IPS DF 4.7 (cell line): Measurements from ENCODE around the gene WDR1.

ENCODE experiments used
- DNase-seq: peaks from one replicate; pipeline ENCODE4 v3.0.0-alpha.2; 2013; ENCODE audit warnings: low spot score; ENCODE audit errors: extremely low read depth

Gene WDR1

GRCh38 chr4:10116569-10117358, at the start of gene WDR1:
Gene WDR1 (minus strand): TSS chr4:10116799. CDS start chr4:10116666, 133 bp downstream.
- no peak for DNase-seq

GRCh38 chr4:10164877-10165283, 48.3 kb upstream of the WDR1 start:
- DNase-seq: no peak

GRCh38 chr4:10163296-10163695, 46.7 kb upstream of the WDR1 start:
- no peak for DNase-seq

- DNase-seq: no peak
Measured at GRCh38 chr4:10162341-10163000, 45.9 kb upstream of the WDR1 start.

- no peak for DNase-seq
Measured at GRCh38 chr4:10161840-10162239, 45.2 kb upstream of the WDR1 start.

GRCh38 chr4:10161146-10161545, 44.5 kb upstream of the WDR1 start:
- DNase-seq: no peak

GRCh38 chr4:10160281-10160856, 43.8 kb upstream of the WDR1 start:
- no peak for DNase-seq

- no peak for DNase-seq
Measured at GRCh38 chr4:10159671-10160070, 43.1 kb upstream of the WDR1 start.

GRCh38 chr4:10158333-10158942, 41.8 kb upstream of the WDR1 start:
- no peak for DNase-seq

GRCh38 chr4:10157478-10158332, 41.1 kb upstream of the WDR1 start:
- DNase-seq: peak; percentile 64

GRCh38 chr4:10154241-10154640, 37.6 kb upstream of the WDR1 start:
- no peak for DNase-seq

- DNase-seq: no peak
Measured at GRCh38 chr4:10153161-10153560, 36.6 kb upstream of the WDR1 start.

GRCh38 chr4:10151182-10151581, 34.6 kb upstream of the WDR1 start:
- no peak for DNase-seq

- no peak for DNase-seq
Measured at GRCh38 chr4:10144966-10145365, 28.4 kb upstream of the WDR1 start.

GRCh38 chr4:10144479-10144878, 27.9 kb upstream of the WDR1 start:
- no peak for DNase-seq

GRCh38 chr4:10143171-10143570, 26.6 kb upstream of the WDR1 start:
- DNase-seq: no peak

- no peak for DNase-seq
Measured at GRCh38 chr4:10140866-10141759, 24.5 kb upstream of the WDR1 start.

- no peak for DNase-seq
Measured at GRCh38 chr4:10139518-10139917, 22.9 kb upstream of the WDR1 start.

GRCh38 chr4:10135260-10135659, 18.7 kb upstream of the WDR1 start:
- no peak for DNase-seq

- DNase-seq: no peak
Measured at GRCh38 chr4:10134141-10134540, 17.5 kb upstream of the WDR1 start.
